Fibroblast of skin of right biceps (primary cell): ENCODE measurements around the gene ZNF579.
A peak's percentile ranks its signal among the peaks of the same experiment; 100 is the strongest.

ENCODE experiments used
- DNase-seq: peaks from one replicate; pipeline ENCODE4 v3.0.0-alpha.2; 2013

The ZNF579 gene, protein sequence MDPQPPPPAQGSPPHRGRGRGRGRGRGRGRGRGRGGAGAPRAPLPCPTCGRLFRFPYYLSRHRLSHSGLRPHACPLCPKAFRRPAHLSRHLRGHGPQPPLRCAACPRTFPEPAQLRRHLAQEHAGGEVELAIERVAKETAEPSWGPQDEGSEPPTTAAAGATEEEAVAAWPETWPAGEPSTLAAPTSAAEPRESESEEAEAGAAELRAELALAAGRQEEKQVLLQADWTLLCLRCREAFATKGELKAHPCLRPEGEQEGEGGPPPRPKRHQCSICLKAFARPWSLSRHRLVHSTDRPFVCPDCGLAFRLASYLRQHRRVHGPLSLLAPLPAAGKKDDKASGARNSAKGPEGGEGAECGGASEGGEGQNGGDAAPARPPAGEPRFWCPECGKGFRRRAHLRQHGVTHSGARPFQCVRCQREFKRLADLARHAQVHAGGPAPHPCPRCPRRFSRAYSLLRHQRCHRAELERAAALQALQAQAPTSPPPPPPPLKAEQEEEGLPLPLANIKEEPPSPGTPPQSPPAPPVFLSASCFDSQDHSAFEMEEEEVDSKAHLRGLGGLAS

DNA sequence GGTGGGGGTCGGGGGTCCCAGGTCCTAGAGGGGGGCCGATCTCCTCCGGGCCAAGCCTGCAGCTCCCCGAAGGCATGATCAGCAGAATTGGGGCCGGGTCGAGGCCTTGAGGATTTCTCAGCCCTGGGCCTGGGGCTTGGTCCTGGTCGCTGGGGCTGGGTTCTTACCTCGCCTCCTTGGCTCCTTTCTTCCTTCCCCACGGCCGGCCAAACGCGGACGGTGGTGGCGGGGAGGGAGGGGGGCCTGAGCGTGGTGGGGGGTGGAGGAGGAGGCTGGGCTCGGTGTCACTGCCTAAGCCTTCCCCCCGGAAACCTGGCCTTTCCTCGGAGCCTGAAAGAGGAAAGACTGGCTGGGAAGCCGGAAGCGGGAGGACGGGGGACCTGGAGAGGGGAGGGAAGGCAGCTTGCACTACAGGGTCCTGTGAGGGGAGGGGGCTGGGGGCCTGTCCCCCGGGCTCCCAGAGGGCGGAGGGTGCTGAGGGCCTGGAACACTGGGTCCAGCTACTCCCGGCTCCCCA, at the start of gene ZNF579:
Gene ZNF579, minus strand, starts transcription at position 221 of the 517 bp plus-strand sequence. CDS start 1,209 bp downstream, outside the sequence.
- peak; percentile 92 for DNase-seq

DNA sequence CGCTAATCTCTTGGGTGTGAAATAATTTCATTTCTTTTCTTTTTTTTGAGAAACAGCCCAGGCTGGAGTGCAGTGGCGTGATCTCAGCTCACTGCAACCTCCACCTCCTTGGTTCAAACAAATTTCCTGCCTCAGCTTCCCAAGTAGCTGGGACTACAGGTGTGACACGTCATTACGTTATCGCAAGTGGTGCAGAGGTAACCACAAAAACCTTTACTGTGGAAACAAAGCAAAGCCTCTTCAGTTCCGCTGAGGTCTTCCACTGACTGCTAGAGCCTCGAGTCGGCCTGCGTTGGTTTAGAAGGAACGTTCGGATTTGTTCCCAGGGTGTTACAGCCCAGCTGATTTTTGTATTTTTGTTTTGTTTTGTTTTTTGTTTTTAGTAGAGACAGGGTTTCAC, 45.7 kb upstream of the ZNF579 start:
- no peak for DNase-seq

DNA sequence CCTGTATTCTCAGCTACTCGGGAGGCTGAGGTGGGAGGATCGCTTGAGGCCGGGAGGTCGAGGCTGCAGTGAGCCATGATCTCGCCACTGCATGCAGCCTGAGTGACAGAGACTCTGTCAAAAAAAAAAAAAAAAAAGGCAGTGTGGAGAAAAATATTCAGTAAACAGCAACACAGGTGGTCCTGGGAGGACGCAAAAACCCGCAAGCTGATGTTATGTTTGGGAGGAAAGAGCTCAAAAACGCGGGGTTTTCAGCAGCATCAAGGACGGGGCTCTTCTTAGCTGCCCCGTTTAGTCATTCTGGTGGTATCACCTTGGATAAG, 44.3 kb upstream of the ZNF579 start:
- DNase-seq: no peak

DNA sequence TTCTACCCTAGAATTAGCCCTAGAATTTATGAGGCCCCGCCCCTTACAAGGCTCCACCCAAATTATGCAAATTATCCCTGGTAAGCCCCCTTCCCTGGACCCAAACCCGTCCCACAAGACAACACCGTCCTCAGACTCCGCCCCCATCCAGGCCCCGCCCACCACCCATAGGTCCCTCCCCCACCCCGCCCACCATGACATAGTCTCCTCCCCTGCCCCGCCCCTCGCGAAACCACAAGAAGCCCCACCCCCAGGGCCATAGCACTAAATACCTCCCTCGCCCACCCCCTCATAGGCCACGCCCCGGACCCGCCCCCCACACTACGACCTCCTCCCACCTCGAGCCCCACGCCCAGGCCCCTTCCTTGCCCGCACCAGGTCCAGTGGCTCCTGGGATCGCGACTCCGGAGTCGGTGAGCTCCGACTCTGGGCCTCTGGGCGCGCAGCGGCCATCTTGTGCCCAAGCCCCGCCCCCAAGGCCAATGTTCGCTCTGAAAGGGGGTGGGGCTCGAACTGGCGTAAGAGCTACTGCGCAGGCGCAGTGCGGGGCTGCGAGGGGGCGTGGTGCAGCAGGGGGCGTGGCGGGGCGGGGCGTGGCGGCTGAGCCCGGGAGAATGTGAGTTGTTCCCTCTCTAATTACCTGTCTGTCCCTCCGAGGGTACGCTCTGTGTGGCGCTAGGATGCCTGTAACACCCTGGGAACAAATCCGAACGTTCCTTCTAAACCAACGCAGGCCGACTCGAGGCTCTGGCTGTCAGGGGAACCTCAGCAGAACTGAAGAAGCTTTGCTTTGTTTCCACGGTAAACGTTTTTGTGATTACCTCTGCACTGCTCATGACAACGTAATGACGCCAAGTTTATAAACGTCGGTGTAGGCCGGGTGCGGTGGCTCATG, 43.7 kb upstream of the ZNF579 start, which contains the start of gene ZNF784:
Gene ZNF784, minus strand, starts transcription at position 458 of the 895 bp plus-strand sequence. Its CDS starts 5 bp downstream, at position 453.
- DNase-seq: peak; percentile 91

DNA sequence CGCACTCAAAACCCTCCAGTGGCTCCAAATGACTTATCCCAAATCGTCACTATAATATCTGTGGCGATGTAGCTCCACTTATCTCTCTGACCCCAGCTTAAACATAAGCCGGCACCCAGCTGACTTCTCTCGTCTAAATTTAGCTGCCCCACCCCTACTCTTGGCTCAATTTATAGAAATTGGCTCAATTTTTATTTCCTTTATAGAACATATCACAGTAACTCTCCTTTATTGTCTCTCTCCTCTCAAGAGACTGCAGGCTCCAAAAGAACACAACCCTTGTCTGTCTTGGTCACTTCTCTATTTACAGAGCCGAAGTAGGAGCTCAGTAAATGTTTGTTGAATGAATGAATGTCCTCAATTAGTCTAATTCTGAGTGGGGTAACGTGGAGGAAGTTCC, 42.9 kb upstream of the ZNF579 start:
- no peak for DNase-seq

DNA sequence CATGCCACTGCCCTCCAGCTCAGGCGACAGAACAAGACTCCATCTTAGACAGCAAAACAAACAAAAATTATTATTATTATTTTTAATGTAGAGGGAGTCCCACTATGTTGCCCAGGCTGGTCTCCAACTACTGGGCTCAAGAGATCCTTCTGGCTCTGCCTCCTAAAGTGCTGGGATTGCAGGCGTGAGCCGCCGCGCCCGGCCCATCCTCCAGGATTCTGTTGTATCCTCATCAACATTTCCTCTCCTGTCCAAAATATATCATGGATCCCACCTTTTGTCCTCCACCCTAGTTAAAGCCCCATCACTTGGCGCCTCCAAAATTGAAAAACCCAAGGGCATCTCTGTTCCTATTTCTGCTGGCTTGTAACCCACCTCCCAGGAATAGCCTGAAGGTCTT, 42.5 kb upstream of the ZNF579 start:
- no peak for DNase-seq

DNA sequence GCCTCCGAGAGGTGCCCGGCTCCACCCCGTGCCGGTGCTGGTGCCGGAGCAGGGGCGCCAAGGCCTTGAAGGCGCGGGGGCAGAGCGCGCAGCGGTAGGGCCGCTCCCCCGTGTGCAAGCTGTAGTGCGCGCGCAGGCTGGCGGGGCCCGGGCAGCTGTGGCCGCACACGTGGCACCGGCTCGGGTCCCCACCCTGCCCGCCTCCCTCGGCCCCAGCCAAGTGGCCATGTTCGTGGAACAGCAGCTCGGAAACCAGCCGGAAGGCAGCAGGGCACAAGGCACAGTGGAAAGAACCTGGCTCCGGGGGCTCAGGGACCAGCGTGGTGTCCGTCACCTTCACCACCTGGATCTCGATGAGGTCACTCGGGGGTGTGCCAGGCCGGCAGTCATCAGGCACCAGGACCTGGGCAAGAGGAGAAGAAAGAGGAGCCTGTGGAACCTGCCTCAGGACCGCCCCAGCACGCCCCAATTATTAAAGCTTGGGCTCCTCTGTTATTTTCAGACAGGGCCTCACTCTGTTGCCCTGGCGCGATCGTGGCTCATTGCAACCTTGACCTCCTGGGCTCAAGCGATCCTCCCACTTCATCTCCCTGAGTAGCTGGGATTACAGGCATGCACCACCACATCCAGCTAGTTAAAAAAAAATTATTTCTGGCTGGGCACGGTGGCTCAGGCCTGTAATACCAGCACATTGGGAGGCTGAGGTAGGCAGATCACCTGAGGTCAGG, 41.8 kb upstream of the ZNF579 start:
- DNase-seq: no peak

DNA sequence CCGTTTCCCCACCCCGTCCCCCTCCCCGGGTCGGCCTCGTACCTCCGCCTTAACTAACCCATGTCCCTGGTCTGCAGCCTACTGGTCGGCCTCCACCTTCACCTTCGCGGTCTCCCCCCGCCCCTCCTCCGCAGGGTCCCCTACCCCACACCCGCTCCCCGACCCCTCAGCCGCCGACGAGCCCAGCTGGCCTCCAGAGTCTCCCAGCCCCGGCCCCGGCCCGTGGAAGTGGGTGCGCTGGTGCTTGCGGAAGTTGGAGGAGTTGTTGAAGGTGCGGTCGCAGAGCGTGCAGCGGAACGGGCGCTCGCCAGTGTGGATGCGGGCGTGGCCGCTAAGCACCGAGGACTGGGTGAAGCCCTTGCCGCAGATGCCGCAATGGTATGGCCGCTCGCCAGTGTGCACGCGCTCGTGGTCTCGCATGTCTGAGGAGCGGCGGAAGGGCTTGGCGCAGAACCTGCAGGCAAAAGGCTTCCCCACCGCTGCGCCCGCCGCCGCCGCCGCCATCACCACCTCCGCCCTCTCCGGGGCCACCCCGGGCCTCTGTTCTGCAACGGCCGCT, 41.1 kb upstream of the ZNF579 start:
- no peak for DNase-seq

DNA sequence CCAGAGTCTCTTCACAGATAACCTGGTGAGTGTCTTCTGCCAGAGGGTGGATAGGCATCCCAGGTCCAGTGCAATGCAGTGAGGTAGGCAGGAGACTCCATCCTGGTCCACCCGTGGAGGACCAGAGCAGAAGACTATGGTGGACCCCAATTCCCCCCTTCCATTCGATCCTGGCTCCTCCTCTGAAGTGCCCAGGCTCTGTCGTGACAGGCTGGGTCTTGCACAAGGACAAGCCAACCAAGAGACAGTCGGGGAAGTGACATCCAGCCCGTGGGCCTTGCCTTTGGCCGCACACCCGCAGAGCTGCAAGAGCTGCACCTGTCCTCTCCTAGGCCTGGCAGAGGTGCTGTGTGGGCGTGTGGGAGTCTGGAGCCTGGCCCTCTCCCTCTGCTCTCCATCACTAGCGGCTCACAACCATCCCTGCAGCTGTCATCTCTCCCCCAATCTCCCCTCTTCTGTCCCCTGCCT, 40.6 kb upstream of the ZNF579 start:
- no peak for DNase-seq

DNA sequence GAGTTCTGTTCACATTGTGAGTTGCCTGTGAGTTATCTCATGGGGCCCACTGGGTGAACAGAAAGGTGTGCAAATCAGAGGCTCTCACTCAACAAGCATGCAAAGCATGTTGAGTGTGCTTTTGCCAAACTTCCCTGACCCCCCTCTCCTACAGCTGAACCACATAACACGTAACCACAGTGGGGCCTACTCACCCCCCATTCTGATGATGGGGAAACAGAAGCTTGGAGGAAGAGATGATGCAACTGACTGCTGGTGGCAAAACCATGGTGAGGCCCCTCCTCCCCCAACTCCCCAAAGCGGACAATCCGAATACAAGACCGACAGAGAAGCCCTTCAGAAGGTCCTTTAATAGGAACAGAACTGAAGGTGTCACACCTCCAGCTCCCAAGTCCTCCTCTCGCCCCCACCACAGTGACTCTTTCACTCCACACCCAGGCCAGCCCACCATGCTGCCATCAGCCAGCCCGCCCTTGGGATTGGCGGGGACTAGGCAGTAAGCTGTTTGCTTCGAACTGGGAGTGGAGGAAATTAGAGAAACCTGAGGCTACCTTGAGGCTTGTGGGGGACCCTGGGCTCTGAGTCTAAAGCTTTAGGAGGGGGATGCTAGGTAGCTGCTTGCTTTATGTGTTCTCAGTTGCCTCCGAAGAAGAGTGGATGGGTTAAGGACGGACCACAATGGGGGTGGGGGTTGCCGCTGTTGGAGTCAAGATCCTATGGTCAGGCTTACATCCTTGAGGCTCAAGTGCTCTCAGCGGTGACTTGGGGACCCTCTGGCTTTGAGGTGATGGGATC, 40.0 kb upstream of the ZNF579 start:
- DNase-seq: peak; percentile 84

DNA sequence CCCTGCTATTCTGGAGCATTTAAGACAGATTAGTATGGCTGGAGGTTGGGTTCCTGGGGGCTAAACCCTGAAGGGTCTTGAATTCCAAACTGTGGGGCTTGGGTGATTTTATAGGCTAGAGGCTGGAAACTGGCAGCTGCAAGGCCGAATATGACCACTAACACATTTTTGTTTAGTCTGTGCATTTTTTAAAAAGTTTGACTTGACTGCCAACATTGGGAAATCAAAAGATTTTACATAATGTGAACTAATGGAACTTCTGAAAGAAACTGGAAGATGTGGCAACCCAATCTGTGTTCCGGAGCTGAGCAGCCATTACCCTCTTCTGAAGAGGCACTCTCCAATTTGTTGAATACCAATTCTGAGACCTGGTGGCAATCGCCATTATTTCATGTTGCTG, 38.6 kb upstream of the ZNF579 start:
- peak; percentile 14 for DNase-seq

DNA sequence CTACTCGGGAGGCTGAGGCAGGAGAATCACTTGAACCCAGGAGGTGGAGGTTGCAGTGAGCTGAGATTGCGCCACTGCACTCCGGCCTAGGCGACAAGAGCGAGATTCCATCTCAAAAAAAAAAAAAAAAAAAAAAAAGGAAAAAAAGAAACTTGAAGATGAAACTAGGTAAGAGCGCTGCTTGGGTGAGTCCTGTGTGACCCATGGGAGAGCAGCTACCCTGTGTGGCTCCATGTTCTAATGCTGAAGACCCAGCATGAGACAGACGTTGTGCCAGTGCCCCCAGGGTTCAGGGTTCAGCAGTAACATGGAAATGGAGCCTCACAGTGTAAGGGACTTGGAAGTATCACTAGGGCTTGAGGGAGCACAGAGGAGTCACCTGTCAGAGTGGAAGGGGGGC, 37.8 kb upstream of the ZNF579 start:
- no peak for DNase-seq

DNA sequence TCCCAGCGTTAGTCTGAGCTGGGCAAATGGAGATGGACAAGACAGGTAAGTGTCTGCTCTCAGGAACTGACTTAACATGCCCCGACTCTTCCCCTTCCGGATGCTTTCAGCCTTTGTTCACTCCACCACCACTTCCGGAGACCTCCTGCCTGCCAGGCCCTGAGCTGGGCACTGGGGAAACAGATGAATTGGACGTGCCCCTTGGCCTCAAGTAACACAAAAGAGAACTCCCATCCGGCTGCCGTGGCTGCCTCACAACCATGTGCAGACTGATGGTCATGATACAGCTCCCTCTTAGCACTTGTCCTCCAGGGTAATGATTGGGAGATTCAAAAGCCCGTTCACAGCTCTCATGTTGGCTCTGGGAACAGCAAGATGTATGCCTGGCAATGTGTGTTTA, 36.8 kb upstream of the ZNF579 start:
- DNase-seq: no peak

DNA sequence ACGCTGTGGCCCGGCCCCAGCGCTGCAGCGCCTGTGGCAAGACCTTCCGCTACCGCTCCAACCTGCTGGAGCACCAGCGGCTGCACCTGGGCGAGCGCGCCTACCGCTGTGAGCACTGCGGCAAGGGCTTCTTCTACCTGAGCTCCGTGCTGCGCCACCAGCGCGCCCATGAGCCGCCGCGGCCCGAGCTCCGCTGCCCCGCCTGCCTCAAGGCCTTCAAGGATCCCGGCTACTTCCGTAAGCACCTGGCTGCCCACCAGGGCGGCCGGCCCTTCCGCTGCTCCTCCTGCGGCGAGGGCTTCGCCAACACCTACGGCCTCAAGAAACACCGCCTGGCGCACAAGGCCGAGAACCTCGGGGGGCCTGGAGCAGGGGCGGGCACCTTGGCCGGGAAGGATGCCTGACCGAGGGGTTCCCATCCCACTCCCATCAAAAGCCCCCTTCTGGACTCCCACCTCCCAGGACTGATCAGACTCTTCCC, 35.8 kb upstream of the ZNF579 start:
- DNase-seq: no peak

DNA sequence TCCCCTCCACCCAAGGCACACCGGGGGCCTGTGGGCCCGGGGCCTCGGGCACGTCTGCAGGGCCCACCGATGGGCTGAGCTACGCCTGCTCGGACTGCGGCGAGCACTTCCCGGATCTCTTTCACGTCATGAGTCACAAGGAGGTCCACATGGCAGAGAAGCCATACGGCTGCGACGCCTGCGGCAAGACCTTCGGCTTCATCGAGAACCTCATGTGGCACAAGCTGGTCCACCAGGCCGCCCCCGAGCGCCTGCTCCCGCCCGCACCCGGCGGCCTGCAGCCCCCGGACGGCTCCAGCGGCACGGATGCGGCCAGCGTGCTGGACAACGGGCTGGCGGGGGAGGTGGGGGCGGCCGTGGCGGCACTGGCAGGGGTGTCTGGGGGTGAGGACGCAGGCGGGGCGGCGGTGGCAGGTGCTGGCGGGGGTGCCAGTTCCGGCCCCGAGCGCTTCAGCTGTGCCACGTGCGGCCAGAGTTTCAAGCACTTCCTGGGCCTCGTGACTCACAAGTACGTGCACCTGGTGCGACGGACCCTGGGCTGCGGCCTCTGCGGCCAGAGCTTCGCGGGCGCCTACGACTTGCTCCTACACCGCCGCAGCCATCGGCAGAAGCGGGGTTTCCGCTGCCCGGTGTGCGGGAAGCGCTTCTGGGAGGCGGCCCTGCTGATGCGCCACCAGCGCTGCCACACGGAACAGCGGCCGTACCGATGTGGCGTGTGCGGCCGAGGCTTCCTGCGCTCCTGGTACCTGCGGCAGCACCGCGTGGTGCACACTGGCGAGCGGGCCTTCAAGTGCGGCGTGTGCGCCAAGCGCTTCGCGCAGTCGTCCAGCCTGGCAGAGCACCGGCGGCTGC, 35.1 kb upstream of the ZNF579 start:
- DNase-seq: no peak

DNA sequence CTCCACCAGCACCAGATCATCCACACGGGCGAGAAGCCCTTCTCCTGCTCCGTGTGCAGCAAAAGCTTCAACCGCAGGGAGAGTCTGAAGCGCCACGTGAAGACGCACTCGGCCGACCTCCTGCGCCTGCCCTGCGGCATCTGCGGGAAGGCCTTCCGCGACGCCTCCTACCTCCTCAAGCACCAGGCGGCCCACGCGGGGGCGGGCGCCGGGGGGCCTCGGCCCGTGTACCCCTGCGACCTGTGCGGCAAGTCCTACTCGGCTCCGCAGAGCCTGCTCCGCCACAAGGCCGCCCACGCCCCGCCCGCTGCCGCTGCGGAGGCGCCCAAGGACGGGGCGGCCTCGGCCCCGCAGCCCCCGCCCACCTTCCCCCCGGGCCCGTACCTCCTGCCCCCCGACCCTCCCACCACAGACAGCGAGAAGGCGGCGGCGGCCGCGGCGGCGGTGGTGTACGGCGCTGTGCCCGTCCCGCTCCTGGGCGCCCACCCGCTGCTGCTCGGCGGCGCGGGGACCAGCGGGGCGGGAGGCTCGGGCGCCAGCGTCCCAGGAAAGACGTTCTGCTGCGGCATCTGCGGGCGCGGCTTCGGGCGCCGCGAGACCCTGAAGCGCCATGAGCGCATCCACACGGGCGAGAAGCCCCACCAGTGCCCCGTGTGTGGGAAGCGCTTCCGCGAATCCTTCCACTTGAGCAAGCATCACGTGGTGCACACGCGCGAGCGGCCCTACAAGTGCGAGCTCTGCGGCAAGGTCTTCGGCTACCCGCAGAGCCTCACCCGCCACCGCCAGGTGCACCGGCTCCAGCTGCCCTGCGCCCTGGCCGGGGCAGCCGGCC, 34.3 kb upstream of the ZNF579 start:
- DNase-seq: no peak

DNA sequence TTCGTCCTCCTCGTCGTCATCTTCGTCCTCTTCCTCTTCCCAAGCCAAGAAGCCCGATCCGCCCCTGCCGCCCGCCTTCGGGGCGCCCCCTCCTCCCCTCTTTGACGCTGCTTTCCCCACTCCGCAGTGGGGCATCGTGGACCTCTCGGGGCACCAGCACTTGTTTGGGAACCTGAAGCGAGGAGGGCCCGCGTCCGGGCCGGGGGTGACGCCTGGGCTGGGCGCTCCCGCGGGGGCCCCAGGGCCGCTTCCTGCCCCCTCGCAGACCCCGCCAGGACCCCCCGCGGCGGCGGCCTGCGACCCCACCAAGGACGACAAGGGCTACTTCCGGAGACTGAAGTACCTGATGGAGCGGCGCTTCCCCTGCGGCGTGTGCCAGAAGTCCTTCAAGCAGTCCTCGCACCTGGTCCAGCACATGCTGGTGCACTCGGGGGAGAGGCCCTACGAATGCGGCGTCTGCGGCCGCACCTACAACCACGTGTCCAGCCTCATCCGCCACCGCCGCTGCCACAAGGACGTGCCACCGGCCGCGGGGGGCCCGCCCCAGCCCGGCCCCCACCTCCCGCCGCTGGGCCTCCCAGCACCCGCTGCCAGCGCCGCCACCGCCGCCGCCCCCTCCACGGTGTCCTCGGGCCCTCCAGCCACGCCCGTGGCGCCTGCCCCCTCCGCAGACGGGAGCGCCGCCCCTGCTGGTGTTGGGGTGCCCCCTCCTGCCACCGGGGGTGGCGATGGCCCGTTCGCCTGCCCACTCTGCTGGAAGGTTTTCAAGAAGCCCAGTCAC, 33.5 kb upstream of the ZNF579 start:
- no peak for DNase-seq

DNA sequence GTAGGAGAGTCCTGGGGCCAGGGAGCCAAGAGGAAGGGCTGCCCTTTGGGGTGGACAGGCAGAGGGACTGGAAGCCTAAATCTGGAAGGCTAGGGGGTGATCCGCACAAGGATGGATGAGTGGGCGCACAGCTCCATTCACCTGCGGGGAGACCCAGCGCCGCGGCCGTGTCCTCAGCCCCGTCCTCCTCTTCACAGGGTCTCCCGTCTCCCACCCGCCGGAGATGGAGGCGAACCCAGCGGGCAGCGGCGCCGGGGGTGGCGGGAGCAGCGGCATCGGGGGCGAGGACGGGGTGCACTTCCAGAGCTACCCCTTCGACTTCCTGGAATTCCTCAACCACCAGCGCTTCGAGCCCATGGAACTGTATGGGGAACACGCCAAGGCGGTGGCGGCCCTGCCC, 32.7 kb upstream of the ZNF579 start:
- DNase-seq: no peak
